ENCODE measurements around the gene DHRS11.

DHRS11 gene

GRCh38 chr17:36616061-36617029 is 24.7 kb downstream of the DHRS11 start:
- no peak for DNase-seq

- DNase-seq = no peak
Observed at GRCh38 chr17:36617773-36618172, 26.1 kb downstream of the DHRS11 start.

GRCh38 chr17:36623281-36623680 is 31.6 kb downstream of the DHRS11 start:
- no peak for DNase-seq

- no peak for DNase-seq
Observed at GRCh38 chr17:36625188-36625587, 33.5 kb downstream of the DHRS11 start.

GRCh38 chr17:36627101-36627500 is 35.4 kb downstream of the DHRS11 start:
- DNase-seq = no peak

GRCh38 chr17:36628576-36628975 is 36.9 kb downstream of the DHRS11 start:
- DNase-seq = no peak

GRCh38 chr17:36629252-36629847 is 37.7 kb downstream of the DHRS11 start:
- peak; percentile 93 for DNase-seq

GRCh38 chr17:36629970-36630502 is 38.4 kb downstream of the DHRS11 start:
- DNase-seq = no peak

GRCh38 chr17:36631022-36631421 is 39.3 kb downstream of the DHRS11 start:
- no peak for DNase-seq

- DNase-seq = no peak
Observed at GRCh38 chr17:36632916-36633771, 41.5 kb downstream of the DHRS11 start.

- DNase-seq = no peak
Observed at GRCh38 chr17:36640346-36640745, 48.7 kb downstream of the DHRS11 start.

- no peak for DNase-seq
Observed at GRCh38 chr17:36640836-36641235, 49.2 kb downstream of the DHRS11 start.

GRCh38 chr17:36641331-36641876 is 49.7 kb downstream of the DHRS11 start:
- DNase-seq = no peak

- DNase-seq = no peak
Observed at GRCh38 chr17:36641877-36642845, 50.5 kb downstream of the DHRS11 start.

- DNase-seq = no peak
Observed at GRCh38 chr17:36643086-36643685, 51.5 kb downstream of the DHRS11 start.

- no peak for DNase-seq
Observed at GRCh38 chr17:36645422-36645821, 53.7 kb downstream of the DHRS11 start.

GRCh38 chr17:36647636-36648035 is 56.0 kb downstream of the DHRS11 start:
- DNase-seq = no peak

- DNase-seq = no peak
Observed at GRCh38 chr17:36650096-36650775, 58.6 kb downstream of the DHRS11 start.
